SK-N-SH (cell line): ENCODE data around the gene PDIA5. TPM values are rescaled to one million over a fixed set of nuclear protein-coding genes. Genes with fewer than 3 reads are reported as not detected.

Experiments used
- CTCF ChIA-PET: fragments of 300-600, 350-600 bp; formaldehyde crosslinking; extraction: SDS; loops from one replicate; lab custom pipeline; 2021; lab: Yijun Ruan, JAX
- POLR2A ChIA-PET: fragments of 350-600 bp; sonication (Branson Sonifier 250); formaldehyde crosslinking; extraction: SDS; loops from one replicate; lab custom pipeline; 2020; ENCODE audit warnings: antibody characterized with exemption, inconsistent platforms; lab: Yijun Ruan, JAX
- DNase-seq: peaks from one replicate; pipeline ENCODE4 v3.0.0; 2012
- H2AFZ ChIP-seq: fragments of 200-600 bp; sonication (generic); 2 replicates; pipeline ENCODE4 v1.8.1; 2016; ENCODE audit warnings: antibody characterized with exemption, mild to moderate bottlenecking, low read depth
- H3F3A ChIP-seq: fragments of 200-600 bp; sonication (generic); replicated peaks from 2 replicates; pipeline ENCODE3; 2016; ENCODE audit warnings: antibody characterized with exemption, mild to moderate bottlenecking; ENCODE audit not compliant: insufficient read depth
- H3K27ac ChIP-seq, 2 experiments: fragments of 200-500 bp in 1 of 2; fragments of 200-600 bp in 1 of 2; sonication (Bioruptor generic) in 1 of 2; sonication (generic), shearing (Covaris generic) in 1 of 2; 2 replicates each; pipeline versions ENCODE4 v1.5.1 to v1.6.1; 2014 to 2016; ENCODE audit warnings: low read depth in 2 of 2, inconsistent platforms in 1 of 2, low read length in 1 of 2, mild to moderate bottlenecking in 1 of 2, mixed read lengths in 1 of 2
- H3K27me3 ChIP-seq: fragments of 200-600 bp; sonication (generic), shearing (Covaris generic); 2 replicates; pipeline ENCODE4 v1.6.1; 2016; ENCODE audit warnings: mixed run types; ENCODE audit not compliant: insufficient read depth
- H3K36me3 ChIP-seq, 2 experiments: fragments of 200-500 bp in 1 of 2; fragments of 200-600 bp in 1 of 2; sonication (Bioruptor generic) in 1 of 2; sonication (generic) in 1 of 2; replicated peaks in 1 of 2; 2 replicates each; pipeline versions ENCODE3 to v1.5.1; 2014 to 2016; ENCODE audit warnings: low read length in 1 of 2, mild to moderate bottlenecking in 1 of 2; ENCODE audit not compliant: insufficient read depth in 2 of 2, control insufficient read depth in 1 of 2
- H3K4me1 ChIP-seq, 2 experiments: fragments of 200-500 bp in 1 of 2; fragments of 200-600 bp in 1 of 2; sonication (Bioruptor generic) in 1 of 2; sonication (generic), shearing (Covaris generic) in 1 of 2; 2 replicates each; pipeline versions ENCODE4 v1.5.1 to v1.6.1; 2014 to 2016; ENCODE audit warnings: low read depth in 1 of 2, low read length in 1 of 2, mixed run types in 1 of 2; ENCODE audit not compliant: insufficient read depth in 2 of 2, control insufficient read depth in 1 of 2
- H3K4me2 ChIP-seq: fragments of 200-600 bp; sonication (generic), shearing (Covaris generic); 2 replicates; pipeline ENCODE4 v1.6.1; 2017; ENCODE audit warnings: mixed run types
- H3K4me3 ChIP-seq, 2 experiments: fragments of 200-500 bp in 1 of 2; fragments of 200-600 bp in 1 of 2; sonication (Bioruptor generic) in 1 of 2; sonication (generic), shearing (Covaris generic) in 1 of 2; 2 replicates each; pipeline versions ENCODE4 v1.5.1 to v1.8.1; 2014 to 2016; ENCODE audit warnings: low read depth in 2 of 2, inconsistent platforms in 1 of 2, low read length in 1 of 2, mild to moderate bottlenecking in 1 of 2, mixed read lengths in 1 of 2, moderate library complexity in 1 of 2
- H3K79me2 ChIP-seq: fragments of 200-600 bp; sonication (generic); 2 replicates; pipeline ENCODE4 v1.8.1; 2017; ENCODE audit warnings: mild to moderate bottlenecking; ENCODE audit not compliant: insufficient read depth
- H3K9ac ChIP-seq: fragments of 200-600 bp; sonication (generic); 2 replicates; pipeline ENCODE4 v1.6.1; 2017; ENCODE audit warnings: mixed run types
- H3K9me2 ChIP-seq: fragments of 200-600 bp; sonication (generic); 2 replicates; pipeline ENCODE4 v1.6.1; 2017; ENCODE audit warnings: mixed run types
- H3K9me3 ChIP-seq: fragments of 200-600 bp; sonication (generic); 2 replicates; pipeline ENCODE4 v1.6.1; 2017; ENCODE audit warnings: mixed run types, mild to moderate bottlenecking, moderate library complexity
- H4K20me1 ChIP-seq: fragments of 200-600 bp; sonication (generic); 2 replicates; pipeline ENCODE4 v1.6.1; 2017; ENCODE audit warnings: mild to moderate bottlenecking, mixed run types; ENCODE audit not compliant: insufficient read depth
- MAX ChIP-seq: IDR thresholded peaks from 2 replicates; pipeline ENCODE4 v1.4.0; 2012; ENCODE audit warnings: low read depth
- POLR2AphosphoS5 ChIP-seq: IDR thresholded peaks from 2 replicates; pipeline ENCODE4 v1.6.1; 2012; ENCODE audit warnings: low read depth, low read length
- REST ChIP-seq: IDR thresholded peaks from 2 replicates; pipeline ENCODE4 v1.6.1; 2012; ENCODE audit warnings: mild to moderate bottlenecking, low read depth, low read length, moderate library complexity
- RFX5 ChIP-seq: IDR thresholded peaks from 2 replicates; pipeline ENCODE4 v1.6.1; 2012; ENCODE audit warnings: mild to moderate bottlenecking, improper control_type of control experiment, low read length
- ZBTB33 ChIP-seq: IDR thresholded peaks from 2 replicates; pipeline ENCODE4 v1.4.0; 2012; ENCODE audit warnings: low read depth, borderline replicate concordance
- WGBS: methylation state at CpG from one replicate; pipeline ENCODE4 v1.1.6; 2017; ENCODE audit warnings: low lambda C conversion rate; 5-methylcytosine and 5-hydroxymethylcytosine counted together
- polyA plus RNA-seq, 3 experiments: library from polyadenylated mRNA; depleted of rRNA; stranded (reverse); fragments of >200 nt; gene quantifications; 2 replicates each; pipeline ENCODE4 v1.2.3, GENCODE V29; 2012

The PDIA5 gene
- polyA plus RNA-seq, 1 of the 3 experiments (the other 2 are of a cell fraction) = 28.6 TPM

- Histone ChIP-seq H3K9ac (no peak overlapping the region), H3K4me3 (no peak overlapping the region), H3K27ac (no peak overlapping the region), H3F3A (no peaks in the 10 kb centered on the region), H3K79me2 (peaks cover 9% of the 10 kb centered on the region), H3K36me3 (no peaks in the 10 kb centered on the region), H3K9me3 (no peaks in the 10 kb centered on the region), H3K4me2 (no peak overlapping the region), H3K4me1 (peaks cover 0 to 7% of the 10 kb centered on the region in 2 experiments; a peak in 1 of 4 replicates), H3K27me3 (no peaks in the 10 kb centered on the region; the same call in 1 of the 2 replicates), H2AFZ (no peak overlapping the region), H4K20me1 (no peaks in the 10 kb centered on the region), H3K9me2 (no peaks in the 10 kb centered on the region)
- TF ChIP-seq RFX5 = no peak
- ChIA-PET POLR2A (no interaction called here), CTCF (interaction anchor here (1.0 to 1.1 kb wide), 2 partner anchors 9 to 35 kb away, joined by 4 to 5 read pairs; no protein-coding TSS in a partner anchor)
- WGBS = 88% methylated on average over 6 of the region's 6 CpGs
- DNase-seq = no peak
These were observed 3.8 kb upstream of the PDIA5 start for GRCh38 chr3:123063034-123063433.

GRCh38 chr3:123064506-123064905 is 2.3 kb upstream of the PDIA5 start:
- Histone ChIP-seq H3K4me3 (no peak overlapping the region), H3K9me2 (no peaks in the 10 kb centered on the region), H3K4me2 (no peak overlapping the region), H4K20me1 (0 out of 2 replicates have a peak, but pooled peaks cover under 1% of the 10 kb centered on the region), H3K27me3 (no peaks in the 10 kb centered on the region; the same call in 1 of the 2 replicates), H3F3A (no peaks in the 10 kb centered on the region), H3K27ac (no peak overlapping the region), H3K36me3 (no peaks in the 10 kb centered on the region), H3K9ac (no peak overlapping the region), H3K79me2 (peaks cover 24% of the 10 kb centered on the region), H3K4me1 (peaks cover 3 to 17% of the 10 kb centered on the region in 2 experiments; a peak in 1 of 4 replicates), H2AFZ (no peak overlapping the region), H3K9me3 (no peaks in the 10 kb centered on the region)
- no peak for DNase-seq
- CTCF ChIA-PET = interaction anchor here (0.7 to 1.2 kb wide), 3 partner anchors 17 to 122 kb away, joined by 3 to 5 read pairs (median 4); no protein-coding TSS in a partner anchor
- 89% methylated on average over 4 of the region's 4 CpGs for WGBS
- POLR2A ChIA-PET = no interaction called here
- no peak for TF ChIP-seq REST
- TF ChIP-seq POLR2AphosphoS5 = no peak
- no peak for TF ChIP-seq ZBTB33
- TF ChIP-seq MAX = no peak
